Measurements from ENCODE around the gene LGALS9.

DNA sequence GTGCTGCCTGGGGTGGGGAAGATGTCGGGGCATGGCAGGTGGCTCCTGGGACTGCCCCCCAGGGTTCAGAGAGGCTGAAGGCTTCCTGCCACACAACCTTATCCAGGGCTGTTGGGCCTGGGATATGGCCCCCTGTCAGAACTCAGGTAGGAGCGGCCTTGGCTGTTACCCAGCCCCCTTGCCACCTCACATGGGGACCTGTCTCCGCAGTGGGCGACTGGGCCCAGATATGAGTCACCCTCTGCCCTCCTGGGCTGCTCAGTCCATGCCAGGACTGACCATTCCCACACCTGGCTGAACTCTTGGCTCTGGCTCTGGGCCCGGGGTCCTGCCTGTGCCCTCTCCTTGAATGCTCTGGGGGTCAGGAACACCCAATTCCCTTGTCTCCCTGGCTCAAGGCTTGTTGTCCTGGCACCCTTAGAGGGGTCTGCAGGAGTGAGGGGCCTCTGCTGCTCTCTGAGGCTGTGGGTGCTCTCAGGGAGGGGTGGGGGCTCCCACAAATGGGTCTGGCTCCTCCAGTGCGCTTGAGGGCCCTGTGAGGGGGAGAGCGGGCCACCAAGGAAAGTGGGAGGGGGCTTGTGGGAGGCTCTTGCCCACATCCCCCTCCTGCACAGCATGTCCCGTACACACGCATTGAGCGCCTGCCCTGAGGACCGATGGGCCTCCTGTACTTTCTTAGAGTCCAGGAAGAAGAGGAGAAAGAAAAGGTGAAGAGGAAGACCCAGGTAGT is 36.0 kb downstream of the LGALS9 start:
- TF ChIP-seq, protein P1, sequence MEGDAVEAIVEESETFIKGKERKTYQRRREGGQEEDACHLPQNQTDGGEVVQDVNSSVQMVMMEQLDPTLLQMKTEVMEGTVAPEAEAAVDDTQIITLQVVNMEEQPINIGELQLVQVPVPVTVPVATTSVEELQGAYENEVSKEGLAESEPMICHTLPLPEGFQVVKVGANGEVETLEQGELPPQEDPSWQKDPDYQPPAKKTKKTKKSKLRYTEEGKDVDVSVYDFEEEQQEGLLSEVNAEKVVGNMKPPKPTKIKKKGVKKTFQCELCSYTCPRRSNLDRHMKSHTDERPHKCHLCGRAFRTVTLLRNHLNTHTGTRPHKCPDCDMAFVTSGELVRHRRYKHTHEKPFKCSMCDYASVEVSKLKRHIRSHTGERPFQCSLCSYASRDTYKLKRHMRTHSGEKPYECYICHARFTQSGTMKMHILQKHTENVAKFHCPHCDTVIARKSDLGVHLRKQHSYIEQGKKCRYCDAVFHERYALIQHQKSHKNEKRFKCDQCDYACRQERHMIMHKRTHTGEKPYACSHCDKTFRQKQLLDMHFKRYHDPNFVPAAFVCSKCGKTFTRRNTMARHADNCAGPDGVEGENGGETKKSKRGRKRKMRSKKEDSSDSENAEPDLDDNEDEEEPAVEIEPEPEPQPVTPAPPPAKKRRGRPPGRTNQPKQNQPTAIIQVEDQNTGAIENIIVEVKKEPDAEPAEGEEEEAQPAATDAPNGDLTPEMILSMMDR (IDR thresholded peaks at IDR 0.05; ENCODE audit: low read length): no peak
- no peak for TF ChIP-seq EZH2 (IDR thresholded peaks at IDR 0.05; ENCODE audit: borderline replicate concordance, low read length)
